GM21360 (cell line): ENCODE measurements around the gene NEGR1.

Experiments used
- ATAC-seq: cut with Tn5 transposase; IDR thresholded peaks from one replicate; pipeline ENCODE4 v1.9.1; 2021; ENCODE audit warnings: mild to moderate bottlenecking, moderate library complexity; ENCODE audit not compliant: unreplicated experiment

NEGR1 gene

DNA sequence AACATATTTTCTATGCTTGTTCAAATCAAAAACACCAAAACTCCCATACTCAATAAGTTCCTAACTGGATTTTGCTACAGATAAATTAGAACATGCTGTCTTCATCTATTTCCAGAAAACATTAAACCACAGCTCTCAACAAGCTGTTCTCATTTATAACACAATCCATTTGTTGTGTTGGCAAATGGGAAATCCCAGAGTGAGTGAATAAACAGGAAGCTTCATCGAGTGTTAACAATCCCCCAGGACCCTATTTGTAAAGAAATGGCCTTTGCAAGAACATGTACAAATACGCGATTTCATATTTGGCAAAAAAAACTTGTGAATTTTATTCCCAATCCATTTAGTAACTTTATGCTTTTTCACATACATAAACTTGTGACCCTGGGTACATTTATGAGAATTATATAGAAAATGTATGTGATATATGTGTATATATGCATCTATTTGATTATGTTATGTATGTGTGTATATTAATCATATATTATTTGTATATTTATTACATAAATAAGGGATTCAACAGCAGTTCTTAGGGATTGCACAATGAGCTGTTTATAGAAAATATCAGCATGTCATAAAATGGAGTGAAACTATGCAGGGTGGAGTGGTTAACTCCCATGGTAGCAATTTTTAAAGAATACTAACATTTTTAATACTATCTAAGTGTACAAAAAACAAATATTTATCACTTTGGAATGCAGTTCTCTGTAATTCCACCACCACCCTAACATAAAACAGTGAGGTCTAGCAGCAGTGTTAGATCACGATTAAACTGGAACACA is 160.0 kb downstream of the NEGR1 start:
- no peak for ATAC-seq

DNA sequence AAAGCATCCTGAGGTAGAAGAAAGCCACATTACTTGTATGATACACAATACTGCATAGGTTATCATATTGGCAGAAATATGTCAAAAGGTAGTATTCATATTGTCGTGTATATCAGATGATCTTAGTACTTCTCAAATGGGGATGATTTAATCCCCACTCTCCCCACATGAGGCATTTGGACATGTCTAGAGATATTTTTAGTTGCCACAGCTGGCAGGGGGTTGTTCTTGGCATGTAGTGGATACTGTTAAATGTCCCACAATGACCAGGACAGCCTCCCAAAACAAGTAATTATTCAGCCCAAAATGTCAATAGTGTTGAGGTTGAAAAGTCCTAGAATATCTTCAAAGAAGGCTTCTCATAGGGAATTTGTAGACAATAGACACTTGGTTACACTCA is 162.8 kb downstream of the NEGR1 start:
- no peak for ATAC-seq

GRCh38 chr1:72117621-72118020 is 164.7 kb downstream of the NEGR1 start:
- no peak for ATAC-seq

DNA sequence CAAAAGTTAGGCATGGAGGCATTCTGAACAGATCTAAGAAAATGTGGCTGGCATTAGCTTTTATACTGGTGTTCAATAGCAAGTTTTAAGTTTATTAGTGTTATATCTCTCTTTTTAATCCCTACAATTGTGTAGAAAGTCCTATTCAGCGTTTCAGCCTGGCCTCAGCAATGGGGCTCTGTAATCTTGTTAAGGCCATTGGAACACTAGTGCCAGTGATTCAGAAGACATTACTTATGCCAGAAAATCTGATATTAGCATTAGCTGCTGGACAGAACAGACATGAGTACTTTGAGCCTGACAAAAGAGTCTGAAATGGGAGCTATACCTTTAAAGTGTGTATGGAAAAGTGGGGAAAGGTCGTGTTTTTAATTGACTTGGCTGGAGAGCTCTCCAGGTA is 167.0 kb downstream of the NEGR1 start:
- no peak for ATAC-seq

DNA sequence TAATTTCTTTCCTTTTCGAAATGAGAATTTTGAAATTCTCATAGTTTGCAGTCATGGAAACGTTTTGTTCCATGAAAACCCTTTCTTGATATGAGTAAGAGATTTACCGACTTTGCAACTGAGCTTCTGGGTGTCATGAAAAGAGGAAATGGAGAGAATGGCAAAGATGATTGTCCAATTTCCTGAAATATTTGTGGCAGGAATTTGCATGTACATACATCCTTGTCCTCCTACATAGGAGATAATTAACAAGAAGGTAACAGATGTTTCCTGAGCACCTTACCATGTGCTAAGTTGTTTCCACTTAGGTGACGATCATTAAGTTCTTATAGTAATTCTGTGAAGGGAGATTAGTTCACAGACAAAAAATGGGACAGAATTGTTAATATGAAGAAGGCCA is 170.7 kb downstream of the NEGR1 start:
- no peak for ATAC-seq

- no peak for ATAC-seq
Observed at GRCh38 chr1:72109916-72110315, 172.4 kb downstream of the NEGR1 start.

GRCh38 chr1:72105201-72105600 is 177.1 kb downstream of the NEGR1 start:
- ATAC-seq = no peak

DNA sequence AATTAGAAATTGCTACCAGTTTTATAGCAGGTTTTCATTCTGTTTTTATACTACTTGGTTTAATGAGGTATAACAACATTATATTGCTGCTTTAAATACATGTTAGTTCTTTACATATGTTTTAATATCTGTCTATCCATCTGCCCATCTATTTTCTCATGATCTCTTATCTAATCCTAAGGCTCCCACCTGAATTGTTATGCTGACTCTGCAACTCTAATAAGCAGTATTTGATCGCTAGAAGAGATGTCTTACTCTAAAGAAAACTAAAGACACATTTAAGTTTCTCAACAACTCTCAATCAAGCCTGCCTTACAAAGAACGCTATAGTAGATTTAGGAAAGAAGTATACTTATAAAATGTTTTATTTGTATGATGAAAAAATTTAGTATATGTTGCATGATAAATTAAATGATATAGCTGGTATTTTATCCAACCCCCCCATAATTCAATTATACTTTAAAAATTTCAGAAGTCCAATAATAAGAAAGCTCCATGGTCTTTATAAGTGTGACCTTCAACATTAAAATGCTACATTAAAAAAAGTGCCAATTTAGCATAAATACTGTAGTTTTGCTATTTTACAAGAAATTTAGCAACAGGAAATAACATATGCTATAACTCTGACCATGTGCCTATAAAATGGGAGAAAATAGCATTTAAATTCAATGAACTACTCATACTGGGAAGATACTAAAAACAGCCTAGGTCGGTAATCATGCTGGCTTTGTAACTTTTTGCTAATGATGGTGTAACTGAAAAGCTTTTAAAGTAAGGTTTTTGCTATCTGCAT is 180.3 kb downstream of the NEGR1 start:
- ATAC-seq = no peak

- no peak for ATAC-seq
Observed at GRCh38 chr1:72100771-72101170, 181.6 kb downstream of the NEGR1 start.

DNA sequence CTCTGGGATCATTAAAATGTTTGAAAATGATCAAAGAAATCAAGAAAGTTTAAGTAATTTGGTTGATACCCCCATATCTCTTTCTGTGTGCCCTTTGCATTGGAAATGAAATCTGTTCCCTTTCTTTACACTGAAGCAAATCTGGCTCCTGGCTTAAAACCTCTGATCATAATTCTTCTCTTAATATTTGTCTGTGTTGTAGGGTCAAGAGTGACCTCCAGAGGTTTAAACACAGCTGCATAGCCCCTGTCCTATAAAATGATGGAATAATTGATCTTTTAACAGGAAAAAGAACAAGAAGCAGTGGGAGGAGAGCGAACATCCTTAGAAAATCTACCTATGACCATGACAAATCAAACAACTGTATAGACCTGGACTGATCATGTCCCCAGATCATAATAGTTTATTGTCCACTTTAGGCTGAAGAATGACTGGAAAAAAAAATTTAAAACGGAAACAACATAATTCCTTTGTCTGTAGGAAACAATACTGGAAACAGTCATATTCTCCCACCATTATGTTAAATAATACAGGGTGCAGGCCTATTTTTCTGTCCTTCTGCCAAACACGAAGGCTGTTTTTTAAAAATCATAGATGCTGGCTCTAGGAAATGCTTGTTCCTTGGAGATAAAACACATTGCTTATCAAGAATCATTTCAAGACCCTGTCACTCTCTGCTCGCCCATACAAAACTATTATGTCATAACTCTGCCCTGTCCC is 184.3 kb downstream of the NEGR1 start:
- ATAC-seq = no peak

DNA sequence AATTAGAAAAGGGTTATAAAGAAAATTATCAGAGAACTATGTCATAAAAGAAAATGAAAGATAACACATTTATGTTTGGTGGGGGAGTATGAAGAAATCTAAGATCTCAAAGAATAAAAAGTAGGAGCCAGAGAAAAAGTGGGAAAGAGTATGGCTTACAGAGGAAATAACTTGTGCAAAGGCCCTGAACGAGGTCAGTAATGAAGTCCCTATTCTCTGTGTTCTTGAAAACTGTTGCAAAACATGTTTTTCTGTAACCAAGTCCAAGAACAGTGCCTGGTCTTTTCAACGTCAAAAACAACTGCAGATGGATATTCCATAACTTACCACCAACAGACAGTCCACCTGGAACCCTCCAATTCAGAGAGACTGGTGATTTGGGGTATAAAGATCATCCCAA is 188.1 kb downstream of the NEGR1 start:
- no peak for ATAC-seq

DNA sequence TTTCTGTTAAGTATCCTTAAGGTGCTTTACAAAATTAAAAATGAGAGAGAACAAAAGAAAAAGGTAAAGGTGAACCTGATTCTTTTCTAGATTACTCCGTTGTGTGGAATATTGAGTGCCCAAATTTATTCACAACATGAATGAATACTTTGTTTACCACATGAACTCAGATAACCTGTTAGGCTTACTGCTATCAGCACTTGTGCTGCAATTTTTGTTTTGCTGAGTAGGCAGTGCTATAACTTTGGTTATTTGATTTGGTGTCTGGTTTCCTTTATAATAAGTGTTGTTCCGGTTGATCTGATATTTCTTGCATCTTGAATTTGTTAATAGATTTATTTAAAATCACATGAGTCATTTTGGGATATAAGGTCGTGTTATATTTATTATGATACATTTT is 195.9 kb downstream of the NEGR1 start:
- ATAC-seq = no peak

DNA sequence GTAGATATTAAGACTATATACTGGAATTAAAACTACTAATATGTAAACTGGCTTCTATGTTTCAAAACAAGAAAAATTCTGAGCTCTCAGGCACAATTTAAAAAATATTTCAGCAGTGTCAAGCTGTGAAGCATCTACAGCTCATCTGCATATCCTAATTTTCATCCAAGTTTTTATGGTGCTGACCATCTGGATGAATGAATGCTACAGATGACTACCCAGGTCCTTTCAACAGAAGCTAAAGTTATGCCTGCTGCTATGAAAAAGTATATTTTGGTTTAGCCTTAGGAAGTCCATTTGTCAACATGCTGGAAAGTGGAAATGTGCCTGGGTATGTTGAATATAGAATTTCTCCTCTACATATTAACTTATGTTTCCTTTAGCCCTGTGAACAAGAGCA is 206.9 kb downstream of the NEGR1 start:
- no peak for ATAC-seq

DNA sequence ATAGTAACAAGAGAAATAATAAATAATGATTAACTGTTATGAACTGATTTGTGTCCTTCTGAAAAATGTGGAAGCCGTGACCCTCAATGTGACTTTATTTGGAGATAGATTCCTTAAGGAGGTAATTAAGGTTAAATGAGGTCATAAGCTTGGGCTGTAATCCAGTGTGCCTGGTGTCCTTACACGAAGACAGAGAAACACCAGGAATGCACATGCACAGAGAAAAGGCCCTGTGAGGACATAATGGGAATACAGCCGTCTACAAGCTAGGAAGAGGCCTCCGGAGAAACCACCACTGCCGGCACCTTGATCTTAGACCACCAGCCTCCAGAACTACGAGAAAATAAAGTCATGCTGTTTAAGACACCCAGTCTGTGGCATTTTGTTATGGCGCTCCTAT is 215.9 kb downstream of the NEGR1 start:
- ATAC-seq = no peak

GRCh38 chr1:72064196-72065075 is 217.9 kb downstream of the NEGR1 start:
- no peak for ATAC-seq

DNA sequence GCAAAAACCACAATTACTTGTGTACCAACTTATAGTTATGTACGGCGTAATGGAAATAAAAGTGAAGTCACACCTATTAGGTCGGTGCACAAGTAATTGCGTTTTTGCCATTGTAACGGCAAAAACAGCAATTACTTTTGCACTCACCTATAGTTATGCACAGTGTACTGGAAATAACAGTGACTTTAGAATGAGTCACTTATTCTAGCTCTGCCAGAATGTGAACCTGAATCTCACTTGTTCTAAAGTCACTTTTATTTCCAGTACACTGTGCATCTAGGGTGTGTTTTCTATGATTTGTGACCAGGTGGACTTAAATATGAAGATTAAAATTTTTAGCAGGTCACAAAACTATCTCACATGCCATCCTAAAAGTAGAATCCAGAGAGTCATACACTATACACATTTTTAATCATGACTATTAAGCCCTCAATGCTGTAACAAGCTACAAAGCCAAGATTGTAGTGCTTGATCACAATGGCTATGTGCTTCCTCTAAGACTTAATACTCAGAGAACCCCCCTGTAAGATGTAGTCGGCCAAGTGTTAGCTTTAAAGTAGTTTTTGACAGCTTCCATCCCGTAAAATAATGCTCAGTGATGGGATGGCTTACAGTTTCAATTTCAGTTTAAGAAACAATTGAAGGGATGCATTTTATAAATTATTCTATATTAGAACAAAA is 218.8 kb downstream of the NEGR1 start:
- ATAC-seq = no peak

DNA sequence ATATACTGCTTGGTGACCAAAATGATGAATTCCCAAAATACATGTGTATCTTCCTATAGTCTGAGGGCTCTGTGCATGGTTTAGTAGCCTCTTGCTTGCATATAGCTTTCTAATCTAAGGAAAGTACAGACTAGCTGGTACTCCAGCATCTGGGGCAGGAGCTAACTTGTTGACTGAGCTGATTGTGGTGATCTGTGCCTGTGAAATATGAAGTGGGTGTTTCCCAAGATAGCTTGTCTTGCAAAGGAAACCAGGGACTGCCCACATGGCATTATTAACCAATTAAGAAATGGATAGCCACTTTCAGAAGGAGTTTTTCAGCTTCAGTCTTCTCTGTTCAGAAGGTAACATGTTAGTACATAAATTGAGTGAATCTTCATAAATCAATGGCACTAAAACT is 219.8 kb downstream of the NEGR1 start:
- ATAC-seq = no peak

- ATAC-seq = no peak
Observed at GRCh38 chr1:72060466-72061245, 221.7 kb downstream of the NEGR1 start.

- ATAC-seq = no peak
Observed at GRCh38 chr1:72056516-72056915, 225.8 kb downstream of the NEGR1 start.
